Hepatocyte (in vitro differentiated cells): Measurements from ENCODE around the gene CRTAC1.

ENCODE experiments used
- CTCF ChIP-seq: fragments of 200-600 bp; sonication (generic); IDR thresholded peaks from 2 replicates; pipeline ENCODE4 v1.5.1; 2016; ENCODE audit warnings: antibody characterized with exemption, mild to moderate bottlenecking; ENCODE audit not compliant: poor library complexity
- EZH2 ChIP-seq: fragments of 200-600 bp; sonication (generic); IDR thresholded peaks from 2 replicates; pipeline ENCODE4 v1.6.1; 2016; ENCODE audit warnings: antibody characterized with exemption, mild to moderate bottlenecking, borderline replicate concordance

DNA sequence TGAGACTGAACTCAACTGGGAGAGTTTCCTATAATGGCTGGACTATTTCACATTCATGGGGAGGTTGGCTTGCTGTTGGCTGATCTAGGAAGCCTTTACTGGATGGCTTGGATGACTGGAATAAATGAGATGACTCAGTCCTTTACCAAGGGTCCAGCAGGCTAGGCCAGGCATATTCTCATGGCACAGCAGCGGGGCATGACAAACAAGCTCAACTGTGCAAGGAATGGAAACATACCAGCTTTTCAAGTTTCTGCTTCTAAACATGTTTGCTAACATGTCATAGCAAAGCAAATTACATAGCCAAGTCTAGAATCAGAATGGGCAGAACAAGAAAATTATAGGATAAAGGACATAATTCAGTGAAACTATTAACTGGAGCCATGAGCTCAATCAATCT lies 46.8 kb upstream of the CRTAC1 start:
- TF ChIP-seq CTCF (no peak), EZH2 (no peak)
